ENCODE measurements around the gene SPACA9.

DNA sequence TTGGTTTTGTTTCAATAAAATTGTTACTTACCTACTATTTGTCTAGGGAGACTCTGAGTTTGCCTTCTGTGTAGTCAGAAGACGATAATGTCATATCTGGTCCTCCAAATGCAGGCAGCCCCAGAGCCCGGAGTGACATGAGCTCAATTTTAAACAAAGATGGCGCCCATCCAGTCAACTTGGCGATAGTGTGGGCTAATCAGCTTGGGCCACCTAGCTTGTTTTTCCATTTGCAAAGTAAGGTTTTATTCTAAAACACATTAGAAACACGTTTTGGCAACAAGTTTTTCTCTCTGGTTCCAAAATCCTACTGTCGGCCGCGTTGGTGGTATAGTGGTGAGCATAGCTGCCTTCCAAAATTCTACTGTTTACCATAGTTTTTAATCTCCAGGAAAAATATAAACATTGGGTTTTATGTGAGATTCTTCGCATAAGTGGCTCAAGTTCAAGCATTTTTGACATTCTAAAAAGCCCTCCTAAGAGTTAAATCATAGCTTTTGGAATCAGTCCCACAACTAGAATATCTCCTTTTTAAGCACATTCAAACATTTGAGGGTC, 52.6 kb downstream of the SPACA9 start:
- TF ChIP-seq POLR2A (IDR thresholded peaks at IDR 0.05) (no peak), POLR2AphosphoS5 (IDR thresholded peaks at IDR 0.05) (no peak)
- TF ChIP-seq, protein P1, sequence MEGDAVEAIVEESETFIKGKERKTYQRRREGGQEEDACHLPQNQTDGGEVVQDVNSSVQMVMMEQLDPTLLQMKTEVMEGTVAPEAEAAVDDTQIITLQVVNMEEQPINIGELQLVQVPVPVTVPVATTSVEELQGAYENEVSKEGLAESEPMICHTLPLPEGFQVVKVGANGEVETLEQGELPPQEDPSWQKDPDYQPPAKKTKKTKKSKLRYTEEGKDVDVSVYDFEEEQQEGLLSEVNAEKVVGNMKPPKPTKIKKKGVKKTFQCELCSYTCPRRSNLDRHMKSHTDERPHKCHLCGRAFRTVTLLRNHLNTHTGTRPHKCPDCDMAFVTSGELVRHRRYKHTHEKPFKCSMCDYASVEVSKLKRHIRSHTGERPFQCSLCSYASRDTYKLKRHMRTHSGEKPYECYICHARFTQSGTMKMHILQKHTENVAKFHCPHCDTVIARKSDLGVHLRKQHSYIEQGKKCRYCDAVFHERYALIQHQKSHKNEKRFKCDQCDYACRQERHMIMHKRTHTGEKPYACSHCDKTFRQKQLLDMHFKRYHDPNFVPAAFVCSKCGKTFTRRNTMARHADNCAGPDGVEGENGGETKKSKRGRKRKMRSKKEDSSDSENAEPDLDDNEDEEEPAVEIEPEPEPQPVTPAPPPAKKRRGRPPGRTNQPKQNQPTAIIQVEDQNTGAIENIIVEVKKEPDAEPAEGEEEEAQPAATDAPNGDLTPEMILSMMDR (IDR thresholded peaks at IDR 0.05), result no peak

All from prostate gland (tissue), 2 donors.